Activated T-helper 2 cell treated with anti-CD3 and anti-CD28 coated beads, Interferon-gamma antibody, Interleukin-2, Interleukin-4, amounts not matched to agents 10 μg/mL and 5 μg/mL and 100 μg/mL, durations not matched to agents 14 hours and 24 hours and 36 hours (primary cell): ENCODE measurements around the gene CFAP221. TPM values are rescaled to one million over a fixed set of nuclear protein-coding genes. Genes with fewer than 3 reads are reported as not detected.

Experiments used
- DNase-seq: peaks from one replicate; pipeline ENCODE4 v3.0.0; 2021; ENCODE audit warnings: low spot score
- H3K27ac Mint-ChIP-seq: one replicate; pipeline ENCODE4 v1.8.0; 2021; ENCODE audit warnings: mixed read lengths
- H3K27me3 Mint-ChIP-seq: one replicate; pipeline ENCODE4 v1.8.0; 2021; ENCODE audit warnings: low read depth, mixed read lengths
- H3K36me3 Mint-ChIP-seq: one replicate; pipeline ENCODE4 v1.8.0; 2021; ENCODE audit warnings: low read depth, mixed read lengths
- H3K4me1 Mint-ChIP-seq: one replicate; pipeline ENCODE4 v1.8.0; 2021; ENCODE audit warnings: low read depth, mixed read lengths
- H3K4me3 Mint-ChIP-seq: one replicate; pipeline ENCODE4 v1.8.0; 2021; ENCODE audit warnings: low read depth, mild to moderate bottlenecking, moderate library complexity, mixed read lengths
- H3K9me3 Mint-ChIP-seq: one replicate; pipeline ENCODE4 v1.8.0; 2021; ENCODE audit warnings: mixed read lengths
- intact Hi-C: fragments of 100-400 bp; cut with micrococcal nuclease; formaldehyde crosslinking; loops from one replicate; pipeline ENCODE4 v1.15.1; 2023
- total RNA-seq: library from RNA; stranded (reverse); gene quantifications from 2 replicates; pipeline ENCODE4 v1.2.3, GENCODE V29; 2022

Gene CFAP221
- total RNA-seq, 1 donor from 2014 or later = not detected

GRCh38 chr2:119671016-119671415, 126.8 kb downstream of the CFAP221 start:
- DNase-seq = no peak
- H3K27me3 Mint-ChIP-seq = peaks cover 5% of the 10 kb centered on the region
- no peaks in the 10 kb centered on the region for H3K36me3 Mint-ChIP-seq
- H3K9me3 Mint-ChIP-seq = no peaks in the 10 kb centered on the region
- intact Hi-C loops = no loop called here
- H3K4me3 Mint-ChIP-seq = no peak overlapping the region
- H3K27ac Mint-ChIP-seq = no peak overlapping the region
- H3K4me1 Mint-ChIP-seq = peaks cover 5% of the 10 kb centered on the region

- no peak overlapping the region for H3K27ac Mint-ChIP-seq
- peaks cover 5% of the 10 kb centered on the region for H3K4me1 Mint-ChIP-seq
- no peaks in the 10 kb centered on the region for H3K9me3 Mint-ChIP-seq
- peaks cover 2% of the 10 kb centered on the region for H3K27me3 Mint-ChIP-seq
- no peak for DNase-seq
- no peaks in the 10 kb centered on the region for H3K36me3 Mint-ChIP-seq
- H3K4me3 Mint-ChIP-seq = no peak overlapping the region
- intact Hi-C loops = no loop called here
Observed at GRCh38 chr2:119671752-119672151, 127.5 kb downstream of the CFAP221 start.

- Mint-ChIP-seq H3K4me3 (no peak overlapping the region), H3K27ac (no peak overlapping the region), H3K4me1 (peaks cover 3% of the 10 kb centered on the region), H3K36me3 (no peaks in the 10 kb centered on the region), H3K27me3 (peaks cover 4% of the 10 kb centered on the region), H3K9me3 (no peaks in the 10 kb centered on the region)
- no peak for DNase-seq
- intact Hi-C loops = no loop called here
Observed at GRCh38 chr2:119672161-119672862, 128.1 kb downstream of the CFAP221 start.

GRCh38 chr2:119673796-119674195, 129.5 kb downstream of the CFAP221 start:
- H3K4me3 Mint-ChIP-seq = no peak overlapping the region
- DNase-seq = no peak
- intact Hi-C loops = no loop called here
- H3K36me3 Mint-ChIP-seq = no peaks in the 10 kb centered on the region
- H3K27ac Mint-ChIP-seq = no peak overlapping the region
- no peaks in the 10 kb centered on the region for H3K9me3 Mint-ChIP-seq
- H3K27me3 Mint-ChIP-seq = peaks cover 3% of the 10 kb centered on the region
- peaks cover 4% of the 10 kb centered on the region for H3K4me1 Mint-ChIP-seq

- H3K36me3 Mint-ChIP-seq = no peaks in the 10 kb centered on the region
- H3K4me1 Mint-ChIP-seq = peaks cover 10% of the 10 kb centered on the region
- no peak overlapping the region for H3K27ac Mint-ChIP-seq
- no peaks in the 10 kb centered on the region for H3K9me3 Mint-ChIP-seq
- H3K4me3 Mint-ChIP-seq = no peak overlapping the region
- H3K27me3 Mint-ChIP-seq = peaks cover 3% of the 10 kb centered on the region
- no peak for DNase-seq
- intact Hi-C loops = no loop called here
Observed at GRCh38 chr2:119674711-119675500, 130.7 kb downstream of the CFAP221 start.

- Mint-ChIP-seq H3K4me3 (peak overlapping the region; percentile 88), H3K27ac (peak overlapping the region; percentile 66), H3K9me3 (no peaks in the 10 kb centered on the region), H3K36me3 (no peaks in the 10 kb centered on the region), H3K27me3 (peaks cover 3% of the 10 kb centered on the region), H3K4me1 (peaks cover 14% of the 10 kb centered on the region)
- intact Hi-C loops = loop anchor here (2.0 kb wide), 1 partner anchor 25 kb away; no protein-coding TSS in a partner anchor
- no peak for DNase-seq
Observed at GRCh38 chr2:119678021-119678656, 133.9 kb downstream of the CFAP221 start.

GRCh38 chr2:119679526-119679837, 135.2 kb downstream of the CFAP221 start:
- no peak for DNase-seq
- Mint-ChIP-seq H3K27ac (peak overlapping the region; percentile 79), H3K9me3 (no peaks in the 10 kb centered on the region), H3K4me3 (peak overlapping the region; percentile 88), H3K36me3 (peaks cover 4% of the 10 kb centered on the region), H3K27me3 (peaks cover 3% of the 10 kb centered on the region), H3K4me1 (peaks cover 19% of the 10 kb centered on the region)
- intact Hi-C loops = loop anchor here (1.0 to 2.0 kb wide), 3 partner anchors 23 to 496 kb away; partner anchors contain the start of gene PTPN4

- DNase-seq = no peak
- Mint-ChIP-seq H3K36me3 (peaks cover 4% of the 10 kb centered on the region), H3K9me3 (no peaks in the 10 kb centered on the region), H3K4me3 (peak overlapping the region; percentile 88), H3K27me3 (peaks cover 3% of the 10 kb centered on the region), H3K27ac (peak overlapping the region; percentile 79), H3K4me1 (peaks cover 19% of the 10 kb centered on the region)
- intact Hi-C loops = loop anchor here (1.0 to 2.0 kb wide), 3 partner anchors 23 to 495 kb away; partner anchors contain the start of gene PTPN4
Observed at GRCh38 chr2:119679846-119680245, 135.6 kb downstream of the CFAP221 start.

- Mint-ChIP-seq H3K27me3 (peaks cover 3% of the 10 kb centered on the region), H3K4me1 (peaks cover 19% of the 10 kb centered on the region), H3K4me3 (peak overlapping the region; percentile 19), H3K9me3 (no peaks in the 10 kb centered on the region), H3K27ac (no peak overlapping the region), H3K36me3 (peaks cover 4% of the 10 kb centered on the region)
- no peak for DNase-seq
- intact Hi-C loops = no loop called here
Observed at GRCh38 chr2:119680457-119681202, 136.4 kb downstream of the CFAP221 start.

- peaks cover 3% of the 10 kb centered on the region for H3K27me3 Mint-ChIP-seq
- H3K36me3 Mint-ChIP-seq = peaks cover 4% of the 10 kb centered on the region
- DNase-seq = no peak
- no peak overlapping the region for H3K27ac Mint-ChIP-seq
- intact Hi-C loops = no loop called here
- H3K4me1 Mint-ChIP-seq = peaks cover 19% of the 10 kb centered on the region
- no peaks in the 10 kb centered on the region for H3K9me3 Mint-ChIP-seq
- H3K4me3 Mint-ChIP-seq = peak overlapping the region; percentile 19
Observed at GRCh38 chr2:119681203-119681867, 137.1 kb downstream of the CFAP221 start.

GRCh38 chr2:119681868-119682220, 137.6 kb downstream of the CFAP221 start:
- no peak overlapping the region for H3K4me3 Mint-ChIP-seq
- H3K4me1 Mint-ChIP-seq = peaks cover 19% of the 10 kb centered on the region
- H3K27me3 Mint-ChIP-seq = peaks cover 3% of the 10 kb centered on the region
- H3K36me3 Mint-ChIP-seq = peaks cover 4% of the 10 kb centered on the region
- intact Hi-C loops = no loop called here
- no peaks in the 10 kb centered on the region for H3K9me3 Mint-ChIP-seq
- no peak for DNase-seq
- H3K27ac Mint-ChIP-seq = no peak overlapping the region

- Mint-ChIP-seq H3K36me3 (peaks cover 10% of the 10 kb centered on the region), H3K27me3 (peaks cover 2% of the 10 kb centered on the region), H3K4me3 (no peak overlapping the region), H3K27ac (no peak overlapping the region), H3K4me1 (peaks cover 19% of the 10 kb centered on the region), H3K9me3 (no peaks in the 10 kb centered on the region)
- no peak for DNase-seq
- intact Hi-C loops = no loop called here
Observed at GRCh38 chr2:119682578-119682977, 138.3 kb downstream of the CFAP221 start.
